IPS-18a (cell line): Measurements from ENCODE around the gene ZNF211.

ENCODE experiments used
- H3K27ac ChIP-seq: one replicate; pipeline ENCODE4 v1.5.1; 2013; ENCODE audit warnings: low read length
- H3K27me3 ChIP-seq: one replicate; pipeline ENCODE4 v1.6.1; 2013; ENCODE audit warnings: mild to moderate bottlenecking, low read length; ENCODE audit not compliant: control insufficient read depth, insufficient read depth
- H3K36me3 ChIP-seq: one replicate; pipeline ENCODE4 v1.6.1; 2013; ENCODE audit warnings: low read depth, low read length; ENCODE audit not compliant: control insufficient read depth
- H3K4me1 ChIP-seq: one replicate; pipeline ENCODE4 v1.6.1; 2013; ENCODE audit warnings: low read depth, low read length; ENCODE audit not compliant: control insufficient read depth
- H3K4me3 ChIP-seq: one replicate; pipeline ENCODE4 v1.5.1; 2013; ENCODE audit warnings: low read length
- H3K9ac ChIP-seq: one replicate; pipeline ENCODE4 v1.6.1; 2013; ENCODE audit warnings: mild to moderate bottlenecking, low read length, moderate library complexity
- H3K9me3 ChIP-seq: one replicate; pipeline ENCODE4 v1.6.1; 2013; ENCODE audit warnings: low read depth, low read length; ENCODE audit not compliant: control insufficient read depth

The ZNF211 gene

DNA sequence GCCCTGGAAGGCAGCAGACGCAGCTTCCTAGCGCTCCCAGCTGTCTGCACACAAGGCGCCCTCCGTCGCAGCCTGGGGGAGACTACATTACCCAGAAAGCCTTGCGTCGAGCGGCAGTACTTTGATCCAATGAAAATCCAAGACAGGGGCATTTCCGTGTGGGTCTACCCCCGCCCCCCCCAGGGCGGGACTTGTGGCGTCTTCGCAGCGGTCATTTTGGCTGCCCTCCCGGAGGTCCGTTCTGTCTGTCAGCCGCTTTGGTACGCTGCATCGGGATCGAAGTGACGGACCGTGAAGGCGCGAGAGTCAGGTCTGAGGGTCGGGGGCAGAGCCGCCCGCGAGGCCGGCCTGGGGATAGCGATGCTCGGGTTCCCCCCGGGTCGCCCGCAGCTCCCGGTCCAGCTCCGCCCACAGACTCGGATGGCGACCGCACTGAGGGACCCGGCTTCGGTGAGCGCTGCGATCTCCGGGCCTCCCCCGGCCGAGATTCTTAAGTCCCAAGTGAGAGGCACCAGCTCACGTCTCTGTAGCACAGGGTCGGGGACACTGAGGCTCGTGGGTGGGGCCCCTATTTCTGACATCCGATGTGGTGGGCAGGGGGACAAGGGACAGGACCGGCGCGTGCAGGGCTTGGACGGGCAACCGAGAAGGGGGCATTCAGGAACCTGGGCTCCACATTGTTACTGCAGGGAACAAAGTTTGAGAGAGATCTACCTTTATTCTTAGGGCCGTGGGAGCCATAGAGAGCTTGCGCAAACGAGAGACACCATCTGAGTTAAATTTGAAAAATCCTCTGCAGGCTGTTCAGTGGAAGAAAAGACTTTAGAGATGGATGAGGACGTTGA, at the start of gene ZNF211:
ZNF211 (plus strand) TSS at position 182 of the 845 bp plus-strand sequence; CDS start at position 361, 179 bp downstream.
- Histone ChIP-seq H3K9me3 (peaks cover 8% of the 10 kb centered on the region), H3K4me1 (no peaks in the 10 kb centered on the region), H3K9ac (peak within 1 kb of the TSS; percentile 69), H3K36me3 (peaks cover 10% of the 10 kb centered on the region), H3K4me3 (peak within 1 kb of the TSS; percentile 90), H3K27me3 (no peaks in the 10 kb centered on the region), H3K27ac (no peak within 1 kb of the TSS)

DNA sequence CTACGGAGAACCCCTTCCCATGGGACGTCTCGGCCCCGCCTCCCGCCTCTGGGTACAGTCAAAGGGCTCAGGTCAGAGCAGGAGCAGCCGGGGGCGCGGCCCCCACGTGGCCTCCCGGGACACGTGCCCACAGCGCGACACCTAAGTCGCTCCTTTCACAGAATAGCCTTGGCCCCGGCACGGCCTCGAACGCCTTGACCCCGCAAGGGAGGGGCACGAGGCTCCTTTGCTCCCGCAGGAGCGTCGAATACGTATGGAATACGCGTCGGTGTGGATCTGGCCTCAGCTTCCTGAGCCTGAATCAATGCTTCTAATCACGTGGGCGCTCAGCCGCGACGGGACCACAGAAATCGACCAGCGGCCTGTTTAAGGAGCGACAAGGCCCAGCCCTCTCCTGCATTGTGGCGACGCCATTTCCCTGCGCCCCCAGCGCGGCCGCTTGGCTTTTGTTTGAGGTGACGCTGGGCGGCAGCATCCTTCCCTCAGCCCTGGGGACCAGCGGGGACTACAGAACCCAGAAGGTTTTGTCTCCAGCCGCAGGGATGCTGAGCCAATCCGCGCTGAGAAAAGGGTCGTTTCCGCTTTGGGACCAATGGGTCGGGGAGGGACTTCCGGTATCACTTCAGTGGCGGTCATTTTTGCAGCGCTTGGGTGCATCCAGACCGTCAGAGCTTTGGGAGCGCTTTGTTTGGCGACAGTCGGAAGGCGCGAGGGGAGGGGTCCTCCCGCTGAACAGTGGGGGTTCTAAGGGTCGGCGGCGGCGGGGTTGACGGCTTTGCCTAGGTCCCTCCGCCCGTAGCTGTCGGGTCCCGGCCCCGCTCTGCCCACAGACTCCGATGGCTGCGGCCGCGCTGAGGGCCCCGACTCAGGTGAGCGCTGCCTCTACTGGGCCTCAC, 49.2 kb upstream of the ZNF211 start, which contains the start of gene ZIK1:
ZIK1 (plus strand) TSS at position 625 of the 896 bp plus-strand sequence; CDS start at position 837, 212 bp downstream.
- H3K9ac ChIP-seq, result peak within 1 kb of the TSS; percentile 86
- H3K27ac ChIP-seq, result peak within 1 kb of the TSS; percentile 60
- peaks cover 10% of the 10 kb centered on the region for H3K4me1 ChIP-seq
- no peaks in the 10 kb centered on the region for H3K9me3 ChIP-seq
- peaks cover 24% of the 10 kb centered on the region for H3K36me3 ChIP-seq
- H3K4me3 ChIP-seq, result peak within 1 kb of the TSS; percentile 95
- H3K27me3 ChIP-seq, result no peaks in the 10 kb centered on the region

DNA sequence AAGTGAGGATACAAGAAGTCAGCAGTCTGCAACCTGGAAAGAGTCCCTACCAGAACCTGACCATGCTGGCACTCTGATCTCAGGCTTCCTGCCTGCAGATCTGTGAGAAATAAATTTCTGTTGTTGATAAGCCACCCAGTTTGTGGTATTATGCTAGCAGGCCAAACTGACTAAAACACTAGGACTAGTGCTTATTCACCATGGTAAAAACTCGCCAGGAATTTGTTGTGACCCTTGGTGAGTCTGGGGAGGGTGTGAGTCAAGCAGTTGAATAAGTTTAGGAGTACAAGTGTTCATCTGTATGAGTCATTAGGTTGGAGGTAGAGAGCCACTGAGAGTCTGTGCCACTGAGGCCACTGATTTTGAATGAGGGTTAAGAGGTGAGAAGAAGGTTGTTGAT, 45.4 kb upstream of the ZNF211 start:
- Histone ChIP-seq H3K27me3 (no peaks in the 10 kb centered on the region), H3K4me3 (no peak overlapping the region), H3K27ac (no peak overlapping the region), H3K36me3 (peaks cover 57% of the 10 kb centered on the region), H3K9ac (no peak overlapping the region), H3K9me3 (peaks cover 18% of the 10 kb centered on the region), H3K4me1 (peaks cover 5% of the 10 kb centered on the region)

DNA sequence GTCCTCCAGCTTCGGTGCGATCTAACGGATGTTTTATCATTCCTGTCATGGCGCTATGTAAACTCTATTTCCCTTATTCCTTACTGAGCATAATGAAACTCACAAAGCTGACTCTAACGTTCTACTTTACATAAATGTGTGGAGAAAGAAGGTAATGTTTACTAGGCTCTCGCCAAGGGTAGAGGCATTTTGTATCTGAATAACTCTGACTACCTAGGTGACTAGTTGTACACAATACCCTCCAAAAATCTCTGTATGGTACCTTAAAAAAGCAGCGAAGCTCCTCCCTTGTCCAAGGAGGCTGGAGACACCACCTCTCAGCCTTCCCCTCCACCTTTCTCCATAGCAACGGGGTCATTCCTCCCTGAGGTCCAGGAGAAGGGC, 33.6 kb upstream of the ZNF211 start:
- Histone ChIP-seq H3K4me1 (no peaks in the 10 kb centered on the region), H3K27ac (no peak overlapping the region), H3K9me3 (no peaks in the 10 kb centered on the region), H3K4me3 (peak overlapping the region; percentile 86), H3K27me3 (peaks cover 7% of the 10 kb centered on the region), H3K9ac (no peak overlapping the region), H3K36me3 (peaks cover 2% of the 10 kb centered on the region)

DNA sequence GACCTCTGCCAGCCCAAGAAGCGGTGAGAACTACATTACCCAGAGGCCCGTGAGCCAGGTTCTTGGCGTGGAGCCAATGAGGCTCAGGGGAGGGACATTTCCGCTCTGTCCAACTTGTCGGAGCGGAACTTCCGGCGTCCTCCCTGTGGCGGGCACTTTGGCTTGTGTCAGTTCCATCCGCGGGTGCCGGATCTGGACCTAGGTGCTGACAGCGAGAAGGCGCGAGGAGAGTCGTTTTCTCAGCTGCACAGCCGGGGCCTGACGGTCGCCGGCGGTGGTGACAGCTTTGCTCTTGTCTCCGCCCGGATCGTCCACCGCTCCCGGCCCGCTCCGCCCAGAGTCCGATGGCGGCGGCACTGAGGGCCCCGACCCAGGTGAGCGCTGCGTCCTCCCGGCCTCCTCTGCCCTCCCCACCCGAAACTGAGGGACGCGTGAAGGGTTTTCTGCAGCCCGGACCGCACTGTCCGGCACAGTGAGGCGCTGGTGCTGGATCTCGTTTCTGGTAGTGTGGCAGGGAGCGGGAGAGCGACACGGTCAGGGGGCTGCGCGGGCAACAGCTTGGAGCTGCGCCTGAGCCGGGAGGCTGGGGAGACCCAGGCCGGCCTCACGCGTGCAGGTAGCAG, 33.1 kb upstream of the ZNF211 start, which contains the start of gene ZNF530:
ZNF530 (plus strand) TSS at position 125 of the 623 bp plus-strand sequence. CDS start 4,461 bp downstream, outside the sequence.
- Histone ChIP-seq H3K36me3 (peaks cover 3% of the 10 kb centered on the region), H3K27me3 (peaks cover 7% of the 10 kb centered on the region), H3K4me3 (peak within 1 kb of the TSS; percentile 86), H3K9me3 (no peaks in the 10 kb centered on the region), H3K4me1 (no peaks in the 10 kb centered on the region), H3K27ac (no peak within 1 kb of the TSS), H3K9ac (peak within 1 kb of the TSS; percentile 36)

DNA sequence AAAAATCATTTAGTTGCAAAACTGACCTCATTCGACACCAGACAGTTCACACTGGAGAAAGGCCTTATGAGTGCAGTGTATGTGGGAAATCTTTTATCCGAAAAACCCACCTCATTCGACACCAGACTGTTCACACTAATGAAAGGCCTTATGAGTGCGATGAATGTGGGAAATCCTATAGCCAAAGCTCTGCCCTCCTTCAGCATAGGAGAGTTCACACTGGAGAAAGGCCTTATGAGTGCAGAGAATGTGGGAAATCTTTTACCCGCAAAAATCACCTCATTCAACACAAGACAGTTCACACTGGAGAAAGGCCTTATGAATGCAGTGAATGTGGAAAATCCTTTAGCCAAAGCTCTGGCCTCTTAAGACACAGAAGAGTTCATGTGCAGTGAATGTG, 26.0 kb upstream of the ZNF211 start:
- Histone ChIP-seq H3K4me1 (no peaks in the 10 kb centered on the region), H3K36me3 (peaks cover 22% of the 10 kb centered on the region), H3K9ac (no peak overlapping the region), H3K27ac (no peak overlapping the region), H3K4me3 (no peak overlapping the region), H3K9me3 (no peaks in the 10 kb centered on the region), H3K27me3 (no peaks in the 10 kb centered on the region)

DNA sequence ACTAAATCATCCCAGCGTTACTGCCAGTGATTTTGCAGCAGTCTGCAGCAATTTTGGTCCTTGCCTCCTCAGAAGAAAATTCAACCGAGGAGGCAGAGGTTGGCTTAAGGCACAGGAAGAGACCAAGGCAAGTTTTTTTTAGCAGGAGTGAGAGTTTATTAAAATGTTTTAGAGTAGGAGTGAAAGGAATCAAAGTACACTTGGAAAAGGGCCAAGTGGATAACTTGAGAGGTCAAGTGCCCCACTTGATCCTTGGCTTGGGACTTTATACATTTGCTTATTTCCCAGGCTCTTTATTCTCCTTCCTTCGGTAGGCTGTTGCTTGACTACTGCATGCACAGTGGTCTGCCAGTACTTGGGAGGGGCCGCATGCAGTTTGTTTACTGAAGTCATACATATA, 21.9 kb upstream of the ZNF211 start:
- H3K4me1 ChIP-seq, result no peaks in the 10 kb centered on the region
- peaks cover 15% of the 10 kb centered on the region for H3K9me3 ChIP-seq
- no peak overlapping the region for H3K4me3 ChIP-seq
- H3K27me3 ChIP-seq, result no peaks in the 10 kb centered on the region
- H3K9ac ChIP-seq, result no peak overlapping the region
- peaks cover 17% of the 10 kb centered on the region for H3K36me3 ChIP-seq
- H3K27ac ChIP-seq, result no peak overlapping the region

DNA sequence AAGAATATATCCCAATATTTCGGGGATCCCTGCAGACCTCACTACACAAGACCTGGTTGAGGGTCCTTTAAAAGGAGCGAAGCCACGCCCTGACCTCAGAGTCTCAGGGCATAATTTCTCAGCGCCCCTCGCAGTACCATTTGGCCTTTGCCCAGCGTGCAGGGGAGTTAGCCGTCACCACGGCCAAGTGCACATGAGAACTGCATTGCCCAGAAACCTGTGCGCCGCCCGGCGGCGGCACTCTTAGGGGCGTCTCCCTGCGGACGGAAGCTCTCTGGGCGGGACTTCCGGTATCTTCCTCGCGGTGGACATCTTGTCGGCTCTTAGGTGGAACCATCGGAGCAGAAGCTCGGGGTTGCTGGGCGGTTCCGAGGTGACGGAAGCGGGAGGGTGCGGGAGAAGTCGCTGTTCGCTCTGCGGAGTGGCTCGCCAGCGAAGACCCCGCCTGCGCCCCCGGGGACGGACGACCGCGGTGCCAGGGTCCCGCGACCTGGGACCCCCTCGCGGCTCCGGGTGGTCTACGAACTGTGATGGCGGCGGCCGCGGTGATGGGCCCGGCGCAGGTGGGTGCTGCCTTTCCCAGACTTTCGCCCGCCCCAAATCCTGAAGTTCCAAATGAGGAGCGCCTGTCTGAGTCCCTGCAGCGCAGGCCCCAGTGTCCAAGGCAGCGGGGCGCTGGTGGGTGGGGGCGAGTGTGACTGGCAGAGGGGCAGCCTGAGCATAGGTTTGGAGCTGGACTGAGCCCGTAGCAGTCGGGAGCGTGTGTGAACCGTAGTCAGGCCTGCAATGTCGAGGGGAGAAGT, 18.8 kb upstream of the ZNF211 start, which contains the start of gene ZNF134:
ZNF134 (plus strand) TSS at position 302 of the 803 bp plus-strand sequence. CDS start 5,227 bp downstream, outside the sequence.
- H3K9me3 ChIP-seq, result peaks cover 45% of the 10 kb centered on the region
- peak within 1 kb of the TSS; percentile 33 for H3K27ac ChIP-seq

DNA sequence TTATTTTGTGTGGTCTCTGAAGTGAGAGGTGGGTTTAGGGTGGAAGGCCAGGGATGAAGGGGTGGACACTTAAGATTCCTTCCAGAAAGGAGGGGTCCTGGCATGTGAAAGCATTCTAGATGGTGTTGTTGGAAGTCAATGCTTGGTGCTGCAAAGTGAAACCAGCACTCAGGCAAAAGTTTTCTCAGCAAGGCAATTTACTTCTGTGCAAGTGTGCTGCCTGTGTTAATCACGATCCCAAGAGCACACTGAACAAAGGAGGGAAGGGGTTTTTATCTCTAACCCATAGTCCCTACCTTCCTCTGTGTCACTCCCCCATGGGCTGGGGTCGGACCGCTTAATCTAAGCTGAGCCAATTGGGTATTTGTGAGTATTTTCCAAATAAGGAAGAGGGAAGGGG, 17.6 kb upstream of the ZNF211 start:
- Histone ChIP-seq H3K36me3 (peaks cover 49% of the 10 kb centered on the region), H3K27me3 (no peaks in the 10 kb centered on the region), H3K27ac (no peak overlapping the region), H3K9ac (no peak overlapping the region), H3K4me3 (peak overlapping the region; percentile 89), H3K9me3 (peaks cover 57% of the 10 kb centered on the region), H3K4me1 (no peaks in the 10 kb centered on the region)

More for the DNA sequence above, 18.8 kb upstream of the ZNF211 start, which contains the start of gene ZNF134:
- Histone ChIP-seq H3K4me3 (peak within 1 kb of the TSS; percentile 89), H3K36me3 (peaks cover 37% of the 10 kb centered on the region), H3K9ac (peak within 1 kb of the TSS; percentile 87), H3K27me3 (no peaks in the 10 kb centered on the region), H3K4me1 (no peaks in the 10 kb centered on the region)

DNA sequence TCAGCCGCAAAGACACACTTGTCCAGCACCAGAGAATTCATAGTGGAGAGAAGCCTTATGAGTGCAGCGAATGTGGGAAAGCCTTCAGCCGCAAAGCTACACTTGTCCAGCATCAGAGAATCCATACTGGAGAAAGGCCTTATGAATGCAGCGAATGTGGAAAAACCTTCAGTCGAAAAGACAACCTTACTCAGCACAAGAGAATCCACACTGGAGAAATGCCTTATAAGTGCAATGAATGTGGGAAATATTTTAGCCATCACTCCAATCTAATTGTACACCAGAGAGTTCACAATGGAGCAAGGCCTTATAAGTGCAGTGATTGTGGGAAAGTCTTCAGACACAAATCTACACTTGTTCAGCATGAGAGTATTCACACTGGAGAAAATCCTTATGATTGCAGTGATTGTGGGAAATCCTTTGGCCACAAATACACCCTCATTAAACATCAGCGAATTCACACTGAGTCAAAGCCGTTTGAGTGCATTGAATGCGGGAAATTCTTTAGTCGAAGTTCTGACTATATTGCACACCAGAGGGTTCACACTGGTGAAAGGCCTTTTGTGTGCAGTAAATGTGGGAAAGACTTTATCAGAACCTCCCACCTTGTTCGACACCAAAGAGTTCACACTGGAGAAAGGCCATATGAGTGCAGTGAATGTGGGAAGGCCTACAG, 12.2 kb upstream of the ZNF211 start:
- H3K4me3 ChIP-seq, result no peak overlapping the region
- H3K36me3 ChIP-seq, result peaks cover 87% of the 10 kb centered on the region
- no peaks in the 10 kb centered on the region for H3K27me3 ChIP-seq
- no peak overlapping the region for H3K9ac ChIP-seq
- H3K4me1 ChIP-seq, result no peaks in the 10 kb centered on the region
- H3K9me3 ChIP-seq, result peaks cover 79% of the 10 kb centered on the region
- no peak overlapping the region for H3K27ac ChIP-seq
